Kidney tubule cell (primary cell): ENCODE measurements around the gene PPP1R14C.

Experiments used
- DNase-seq: peaks from one replicate; pipeline ENCODE4 v3.0.0-alpha.2; 2018; ENCODE audit warnings: low spot score

Gene PPP1R14C

DNA sequence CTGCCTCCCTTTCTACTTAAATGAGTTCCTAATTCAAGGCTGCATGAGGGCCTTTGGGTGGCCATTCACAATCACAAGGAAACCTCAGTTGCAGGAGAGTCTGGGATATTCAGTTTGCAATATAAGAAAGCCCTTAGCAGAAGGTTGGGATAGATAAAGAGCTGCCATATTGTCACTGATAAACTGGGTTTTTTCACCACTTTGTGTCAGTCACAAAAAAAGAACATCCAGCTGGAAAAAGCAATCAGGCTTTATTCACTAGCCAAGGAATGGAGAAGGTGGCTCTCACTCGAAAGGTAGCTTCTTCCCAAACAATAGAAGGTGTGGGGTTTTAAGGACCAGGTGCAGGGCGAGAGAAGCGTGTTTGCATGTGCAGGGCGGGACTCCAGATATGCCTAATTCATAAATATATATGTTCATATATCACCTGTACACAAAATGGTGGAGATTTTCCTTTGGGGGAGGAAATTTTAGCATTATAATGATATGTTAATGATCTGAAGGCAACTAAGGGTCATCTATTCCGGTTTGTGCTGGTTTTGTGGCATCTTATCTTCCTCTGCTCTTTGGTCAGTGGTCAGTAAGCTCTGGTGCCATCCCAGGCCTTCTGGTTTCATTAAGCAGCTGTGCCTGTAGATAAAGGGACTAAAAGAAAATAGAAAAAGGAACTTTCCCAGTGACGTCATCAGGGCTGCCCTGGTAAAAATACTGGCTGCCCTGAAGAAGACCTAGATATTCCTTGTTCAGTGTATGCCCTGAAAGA, 128.8 kb downstream of the PPP1R14C start:
- DNase-seq, result no peak

DNA sequence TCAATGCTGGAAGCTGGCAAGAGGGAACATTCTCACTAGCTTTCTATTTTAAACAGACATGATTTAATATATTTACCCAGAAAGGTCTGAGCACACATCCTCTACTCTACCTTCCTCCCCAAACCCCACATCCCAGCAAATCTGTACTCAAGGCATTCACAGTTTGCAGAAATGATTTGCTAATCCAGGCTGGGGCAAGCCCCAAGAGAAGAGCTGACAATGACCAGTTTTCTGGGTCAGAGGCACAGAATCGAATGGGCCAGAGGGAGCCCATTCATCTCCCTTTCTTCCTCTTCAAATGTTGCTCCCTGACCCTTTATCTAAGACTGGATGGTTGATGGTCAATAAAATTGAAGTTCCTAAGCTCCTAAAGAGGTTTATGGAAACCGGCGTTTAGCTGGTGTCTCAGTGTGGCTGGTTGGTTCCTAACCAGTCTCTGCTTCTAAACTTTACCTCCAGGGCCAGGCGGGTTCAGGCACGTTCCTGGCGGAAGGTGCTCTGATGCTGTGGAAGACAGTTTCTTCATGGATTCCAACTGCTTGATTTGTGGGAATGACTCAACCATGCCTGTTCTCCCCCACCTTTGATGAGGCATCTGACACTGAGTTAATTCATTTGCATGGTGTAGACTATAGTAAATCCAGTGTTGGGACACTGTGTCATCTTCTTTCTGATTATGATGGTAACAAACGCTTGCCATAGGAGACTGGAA, 129.6 kb downstream of the PPP1R14C start:
- DNase-seq, result peak; percentile 62

DNA sequence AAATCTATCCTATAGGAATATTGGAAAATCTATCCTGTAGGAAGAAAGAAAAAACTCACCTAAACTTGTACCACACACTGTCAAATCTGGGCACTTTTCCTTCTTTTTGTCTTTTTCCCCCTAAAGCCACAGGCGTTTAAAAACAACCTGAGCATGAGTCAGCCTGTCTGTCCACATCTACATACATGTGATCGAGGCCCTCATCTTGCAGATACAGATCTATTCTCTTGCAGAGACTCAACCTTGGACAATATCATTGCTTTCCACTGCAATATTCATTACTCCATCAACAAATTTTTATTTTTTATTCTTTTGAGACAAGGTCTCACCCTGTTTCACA, 130.1 kb downstream of the PPP1R14C start:
- no peak for DNase-seq

DNA sequence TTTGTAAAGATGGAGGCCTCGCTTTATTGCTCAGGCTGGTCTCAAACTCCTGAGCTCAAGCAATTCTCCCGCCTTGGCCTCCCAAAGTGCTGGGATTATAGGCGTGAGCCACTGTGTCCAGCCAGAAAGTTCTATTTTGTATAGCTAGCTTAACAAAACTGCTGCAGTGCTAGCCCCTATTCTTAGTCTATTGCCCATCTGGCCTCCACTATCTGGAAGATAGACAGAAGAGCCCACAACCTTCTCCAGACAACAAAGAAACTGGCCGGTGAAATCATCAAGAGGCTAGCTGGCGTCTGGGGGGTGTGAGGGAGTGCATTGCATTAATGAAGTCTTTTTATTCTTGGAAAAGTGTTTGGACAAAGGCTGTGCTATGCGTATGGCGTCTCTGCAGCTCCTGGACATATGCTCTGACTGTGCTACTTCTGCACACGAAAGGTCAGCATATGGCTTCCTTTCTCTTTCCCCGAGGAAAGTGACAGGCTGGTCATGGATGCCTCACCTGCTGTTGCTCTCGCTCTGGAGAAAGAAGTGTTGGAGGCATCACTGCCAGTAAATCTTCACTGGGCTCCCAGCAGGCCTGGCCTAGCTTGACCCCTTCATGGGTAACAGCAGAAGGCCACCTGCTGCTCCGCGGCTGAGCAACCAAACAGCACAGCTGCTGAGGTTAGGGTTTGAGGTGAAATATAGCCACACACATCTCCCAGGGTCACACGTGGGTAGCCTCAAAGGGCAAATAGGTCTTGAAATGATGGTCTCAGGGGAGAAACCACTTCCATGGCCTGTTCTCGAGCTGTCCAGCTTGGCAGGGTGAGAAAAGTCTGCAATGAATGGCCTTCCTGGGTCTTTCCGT, 130.8 kb downstream of the PPP1R14C start:
- no peak for DNase-seq

DNA sequence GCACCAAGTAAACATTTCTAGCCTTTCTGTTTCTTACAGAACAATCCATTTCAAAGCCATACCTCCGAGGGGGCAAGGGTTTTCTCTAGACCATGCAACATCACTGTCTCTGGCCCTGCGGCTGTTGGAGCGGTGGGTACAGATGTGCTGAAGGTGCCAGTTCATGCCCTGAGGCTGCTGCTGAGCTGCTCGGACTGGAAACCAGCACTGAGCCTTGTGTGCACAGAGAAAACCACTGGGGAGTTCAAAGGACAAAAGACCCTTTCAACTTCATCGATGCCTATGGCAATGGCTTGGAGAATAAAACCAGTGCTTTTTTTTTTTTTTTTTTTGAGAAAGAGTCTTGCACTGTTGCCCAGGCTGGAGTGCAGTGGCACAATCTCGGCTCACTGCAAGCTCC, 132.6 kb downstream of the PPP1R14C start:
- no peak for DNase-seq

DNA sequence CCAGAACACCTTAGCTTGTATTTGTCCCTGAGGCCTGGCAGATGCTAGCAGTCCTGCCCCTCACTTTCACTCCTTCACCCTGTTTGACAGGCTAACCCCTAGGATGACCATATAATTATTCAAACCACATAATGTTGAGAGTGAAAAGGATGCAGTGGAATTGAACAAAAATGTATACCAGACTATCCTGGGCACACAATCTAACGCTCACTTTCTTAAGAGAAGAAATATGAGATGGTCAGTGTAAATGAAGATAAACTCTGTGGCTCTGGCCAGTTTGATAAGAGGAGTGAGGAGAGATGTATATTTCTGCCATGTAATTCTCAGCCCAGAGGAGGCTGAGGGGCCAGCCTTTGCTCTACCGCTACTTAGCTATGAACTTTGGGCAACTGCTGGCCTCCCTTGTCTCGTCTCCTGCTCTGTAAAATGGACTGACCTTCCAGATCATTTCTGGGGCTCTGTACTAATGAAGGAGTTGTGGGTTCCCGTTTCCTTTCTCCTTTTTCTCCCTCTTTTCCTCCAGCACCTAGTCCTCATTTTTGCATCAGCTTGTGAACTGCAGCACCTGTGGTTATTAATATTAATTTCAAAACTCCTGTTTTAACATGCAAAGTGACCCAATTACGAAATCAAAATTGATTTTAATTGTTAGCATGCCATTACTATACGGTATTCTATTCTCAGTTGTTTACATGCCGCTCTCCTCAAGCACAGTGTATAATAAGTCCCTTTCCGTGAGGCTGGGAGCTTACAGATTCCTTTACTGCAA, 133.5 kb downstream of the PPP1R14C start:
- DNase-seq, result no peak

DNA sequence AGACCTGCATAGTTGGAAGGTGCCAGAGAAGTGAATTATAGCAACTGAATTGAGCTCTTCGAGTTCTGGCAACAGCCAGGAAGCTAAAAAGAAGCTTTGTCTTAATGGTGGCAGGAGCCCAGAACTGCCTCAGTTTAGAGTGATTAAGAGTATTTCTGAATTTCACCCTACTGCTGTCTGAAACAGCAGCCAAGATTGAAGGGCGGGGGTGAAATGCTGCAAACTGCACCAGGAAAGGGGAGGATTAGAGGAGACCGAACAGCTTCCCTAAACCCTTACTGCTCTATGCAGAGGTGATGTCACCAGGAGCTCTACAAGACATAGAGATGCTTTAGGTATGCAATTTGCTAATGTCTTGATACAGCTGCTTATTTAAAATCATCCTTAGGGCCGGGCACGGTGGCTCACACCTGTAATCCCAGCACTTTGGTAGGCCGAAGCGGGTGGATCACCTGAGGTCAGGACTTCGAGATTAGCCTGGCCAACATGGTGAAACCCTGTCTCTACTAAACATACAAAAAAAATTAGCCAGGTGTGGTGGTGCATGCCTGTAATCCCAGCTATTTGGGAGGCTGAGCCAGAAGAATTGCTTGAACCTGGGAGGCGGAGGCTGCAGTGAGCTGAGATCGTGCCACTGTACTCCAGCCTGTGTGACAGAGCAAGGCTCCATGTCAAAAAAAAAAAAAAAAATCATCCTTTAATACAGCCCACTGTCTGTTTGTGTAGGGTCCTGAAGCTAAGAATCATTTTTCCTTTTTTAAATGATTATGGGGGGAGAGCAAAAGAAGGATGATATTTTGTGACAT, 134.3 kb downstream of the PPP1R14C start:
- no peak for DNase-seq

DNA sequence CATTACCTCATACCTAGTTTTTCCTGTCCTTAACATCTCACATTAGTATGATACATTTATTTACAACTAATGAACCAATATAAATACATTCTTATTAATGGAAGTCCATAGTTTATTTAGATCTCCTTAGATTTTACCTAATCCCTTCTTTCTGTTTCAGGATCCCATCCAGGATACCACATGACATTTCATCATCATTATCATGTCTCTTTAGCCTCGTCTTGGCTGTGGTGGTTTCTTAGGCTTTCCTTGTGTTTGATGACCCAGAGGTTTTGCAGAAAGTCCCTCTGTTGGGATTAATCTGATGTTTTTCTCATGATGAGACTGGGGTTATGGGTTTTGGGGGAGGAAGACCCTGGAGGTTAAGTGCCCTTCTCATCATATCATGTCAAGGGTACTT, 136.7 kb downstream of the PPP1R14C start:
- no peak for DNase-seq

DNA sequence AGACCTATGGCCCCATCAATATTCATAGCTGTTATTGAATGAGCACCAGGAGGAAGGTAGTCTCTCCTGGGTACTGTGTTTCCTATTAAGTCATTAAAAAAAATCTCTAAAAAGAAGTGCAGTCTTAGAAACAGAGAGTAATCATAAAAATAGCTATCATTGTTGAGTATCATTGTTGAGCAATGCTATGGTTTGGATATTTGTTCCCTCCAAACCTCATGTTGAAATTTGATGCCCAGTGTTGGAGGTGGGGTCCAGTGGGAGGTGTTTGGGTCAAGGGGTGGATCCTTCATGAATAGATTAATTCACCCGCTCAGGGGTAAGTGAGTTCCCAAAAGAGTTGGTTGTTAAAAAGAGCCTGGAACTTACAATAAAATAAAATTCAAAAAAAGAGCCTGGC, 137.9 kb downstream of the PPP1R14C start:
- no peak for DNase-seq

DNA sequence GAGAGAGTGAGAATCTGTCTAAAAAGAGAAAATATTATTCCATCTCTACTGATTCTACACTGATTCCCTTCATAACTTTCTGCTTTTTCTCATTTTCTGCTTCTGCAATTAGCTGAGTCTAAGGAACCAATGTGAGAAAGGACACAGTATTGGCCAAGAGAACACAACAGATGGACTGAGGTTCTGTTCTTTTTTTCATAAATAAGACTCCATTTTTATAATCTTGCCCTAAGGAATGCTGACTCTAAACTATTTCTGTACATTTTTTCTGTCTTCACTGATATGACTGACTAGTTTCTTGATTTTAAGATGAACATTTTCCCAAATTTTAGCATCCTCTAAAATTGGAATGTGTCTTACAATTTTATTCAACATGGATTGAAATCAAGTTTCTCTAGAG, 138.9 kb downstream of the PPP1R14C start:
- DNase-seq, result no peak

DNA sequence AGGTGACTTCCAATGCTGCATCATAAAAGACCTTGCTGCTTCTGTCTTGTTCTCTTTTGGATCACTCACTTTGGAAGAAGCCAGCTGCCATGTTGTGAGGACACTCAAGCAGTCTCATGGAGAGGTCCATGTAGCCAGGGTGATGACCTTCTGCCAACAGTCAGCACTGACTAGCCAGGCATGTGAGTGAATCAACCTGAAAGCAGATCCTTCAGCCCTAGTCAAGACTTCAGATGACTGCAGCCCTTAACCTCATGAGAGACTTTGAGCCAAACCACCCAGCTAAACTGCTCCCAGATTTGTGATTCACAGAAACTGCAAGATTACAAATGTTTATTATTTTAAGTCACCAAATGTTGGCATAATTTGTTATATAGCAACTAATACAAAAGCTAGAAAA, 140.0 kb downstream of the PPP1R14C start:
- peak; percentile 71 for DNase-seq

DNA sequence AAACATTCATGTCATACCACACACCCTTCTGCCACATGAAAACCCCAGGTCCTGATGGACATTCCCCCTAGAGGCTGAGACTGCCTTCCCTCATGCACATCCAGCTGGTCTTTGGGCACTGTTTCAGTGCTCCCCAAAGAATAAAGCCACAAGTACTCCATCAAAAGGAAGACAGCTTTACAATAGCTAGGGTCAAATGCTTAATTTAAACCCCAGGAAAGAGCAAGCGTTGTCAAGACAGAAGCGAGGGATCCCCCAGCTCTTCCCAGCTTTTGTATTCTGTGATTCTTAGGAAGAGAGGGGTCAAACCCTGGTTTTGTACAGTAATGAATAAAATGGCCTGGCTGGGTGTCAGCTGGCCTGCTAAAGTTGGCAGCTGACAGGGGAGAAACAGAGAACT, 143.6 kb downstream of the PPP1R14C start:
- DNase-seq, result no peak

DNA sequence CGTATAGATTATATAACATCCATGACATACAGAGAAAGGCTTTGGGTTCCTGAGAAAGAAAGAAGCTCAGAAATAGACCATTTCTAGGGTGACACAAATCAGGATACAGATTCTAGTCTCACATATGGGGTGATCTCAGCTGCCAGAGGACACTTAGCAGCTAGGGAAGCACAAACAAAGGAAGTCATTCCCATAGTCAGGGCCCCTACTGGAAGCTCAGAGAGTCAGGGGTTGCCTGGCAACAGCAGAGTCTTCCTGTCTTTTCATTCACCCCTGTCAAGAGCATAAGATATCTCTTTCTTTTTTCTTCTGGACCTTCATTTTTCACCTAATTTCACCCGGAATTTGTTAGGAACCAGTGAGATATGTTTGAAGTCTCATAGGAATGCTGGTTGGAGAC, 144.1 kb downstream of the PPP1R14C start:
- no peak for DNase-seq

DNA sequence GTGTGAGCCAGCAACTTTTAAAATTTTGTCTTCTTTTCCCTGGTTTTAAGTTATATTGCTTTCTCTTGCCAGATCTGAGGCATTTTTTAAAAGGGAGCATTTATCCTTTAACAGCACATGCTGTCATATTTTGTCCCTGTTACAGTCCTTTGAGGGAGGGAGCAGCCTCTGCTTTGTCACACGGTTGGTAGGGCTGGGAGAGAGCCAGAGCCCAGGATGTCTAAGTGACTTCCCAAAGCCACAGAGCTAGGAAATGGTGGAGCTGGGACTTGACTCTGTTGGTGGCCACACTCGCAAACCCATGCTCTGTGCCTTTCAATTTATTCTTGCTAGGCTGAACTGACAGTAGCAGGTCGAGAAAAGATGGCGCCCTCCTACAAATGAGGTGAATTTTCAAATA, 145.6 kb downstream of the PPP1R14C start:
- no peak for DNase-seq

DNA sequence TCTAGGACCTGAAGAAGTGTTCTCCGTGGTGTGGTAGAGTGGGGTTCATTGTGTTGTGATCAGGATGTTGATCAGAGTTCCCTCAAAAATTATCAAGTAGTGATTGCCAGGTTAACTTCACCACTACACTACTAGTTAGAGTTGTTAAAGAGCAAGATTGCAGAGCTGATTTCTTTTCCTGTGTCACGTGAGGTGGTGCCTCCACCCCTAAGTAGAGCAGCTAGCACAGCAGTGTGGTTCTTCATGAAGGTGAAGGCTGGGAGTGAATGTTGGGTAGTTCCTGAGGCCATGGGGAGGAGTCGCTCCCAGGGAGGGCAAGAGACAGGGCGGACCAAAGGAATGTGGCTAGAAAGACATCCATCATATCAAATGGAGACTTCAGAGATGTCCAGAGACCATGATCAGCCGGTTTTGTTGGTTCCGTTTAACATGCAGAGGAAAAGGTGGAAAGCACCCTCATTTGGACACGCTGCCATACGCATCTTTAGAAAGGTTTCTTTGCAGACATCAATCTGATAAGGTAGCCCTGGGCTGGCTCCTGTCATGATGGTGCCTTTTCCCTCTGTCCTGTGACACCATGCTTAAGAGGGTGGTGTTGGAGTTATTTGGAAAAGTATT, 146.7 kb downstream of the PPP1R14C start:
- no peak for DNase-seq

DNA sequence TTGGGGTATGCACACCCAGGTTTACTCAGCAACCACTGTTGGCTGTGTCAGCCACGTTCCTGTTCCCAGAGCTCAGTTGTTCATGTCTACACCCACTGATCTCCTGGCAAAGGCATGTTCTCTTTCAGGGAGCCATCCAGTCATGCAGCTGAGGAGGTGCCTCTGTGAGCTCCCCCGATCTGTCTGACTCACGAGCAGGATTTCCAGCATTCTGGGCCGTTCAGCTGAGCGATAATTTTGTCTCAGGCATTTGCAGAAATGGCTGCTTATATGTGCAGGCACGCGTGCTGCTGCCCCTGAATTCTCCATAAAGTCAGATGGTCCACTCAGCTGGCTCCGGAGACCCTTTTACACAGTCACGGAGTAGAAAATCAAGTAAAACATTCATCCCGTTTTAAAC, 147.6 kb downstream of the PPP1R14C start:
- DNase-seq, result peak; percentile 81

DNA sequence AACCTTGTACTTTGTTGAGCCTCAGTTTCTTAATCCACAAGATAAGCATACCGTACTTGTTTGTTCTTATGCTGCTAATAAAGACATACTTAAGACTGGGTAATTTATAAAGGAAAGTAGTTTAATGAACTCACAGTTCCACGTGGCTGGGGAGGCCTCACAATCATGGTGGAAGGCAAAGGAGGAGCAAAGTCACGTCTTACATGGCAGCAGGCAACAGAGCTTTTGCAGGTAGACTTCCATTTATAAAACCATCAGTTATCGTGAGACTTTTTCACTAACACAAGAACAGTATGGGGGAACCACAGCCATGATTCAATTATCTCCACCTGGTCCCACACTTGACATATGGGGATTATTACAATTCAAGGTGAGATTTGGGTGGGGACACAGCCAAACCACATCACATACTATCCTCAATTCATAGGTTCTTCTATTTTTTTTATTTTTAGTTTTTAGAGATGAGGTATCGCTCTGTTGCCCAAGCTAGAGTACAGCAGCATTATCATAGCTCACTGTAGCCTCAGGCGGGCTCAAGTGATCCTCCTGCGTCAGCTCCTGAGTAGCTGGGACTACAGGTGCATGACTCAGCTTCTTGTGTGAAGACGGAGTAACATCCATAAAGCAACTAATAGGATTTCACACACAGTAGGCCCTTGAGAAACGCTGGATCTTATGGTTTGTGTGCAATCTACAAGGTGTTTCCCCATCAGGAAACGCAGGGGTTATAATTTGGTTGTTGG, 149.3 kb downstream of the PPP1R14C start:
- DNase-seq, result no peak

DNA sequence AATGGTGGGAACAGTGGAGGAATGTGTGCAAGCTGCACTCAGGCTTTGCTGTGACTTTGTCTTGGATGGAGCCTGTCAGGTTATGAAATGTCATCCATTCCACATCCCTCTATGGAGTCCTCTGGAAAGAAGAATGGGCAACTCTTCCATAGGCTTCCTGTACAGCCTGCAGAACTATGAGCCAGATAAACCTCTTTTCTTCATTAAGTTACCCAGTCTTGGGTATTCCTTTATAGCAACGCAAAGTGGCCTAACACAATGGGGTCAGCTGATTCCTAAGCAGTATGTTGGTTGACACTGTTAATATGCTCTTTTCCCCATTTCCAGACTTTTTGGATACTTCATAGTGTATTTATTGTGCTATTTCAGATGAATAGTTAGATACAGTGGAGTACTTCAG, 150.2 kb downstream of the PPP1R14C start:
- no peak for DNase-seq

DNA sequence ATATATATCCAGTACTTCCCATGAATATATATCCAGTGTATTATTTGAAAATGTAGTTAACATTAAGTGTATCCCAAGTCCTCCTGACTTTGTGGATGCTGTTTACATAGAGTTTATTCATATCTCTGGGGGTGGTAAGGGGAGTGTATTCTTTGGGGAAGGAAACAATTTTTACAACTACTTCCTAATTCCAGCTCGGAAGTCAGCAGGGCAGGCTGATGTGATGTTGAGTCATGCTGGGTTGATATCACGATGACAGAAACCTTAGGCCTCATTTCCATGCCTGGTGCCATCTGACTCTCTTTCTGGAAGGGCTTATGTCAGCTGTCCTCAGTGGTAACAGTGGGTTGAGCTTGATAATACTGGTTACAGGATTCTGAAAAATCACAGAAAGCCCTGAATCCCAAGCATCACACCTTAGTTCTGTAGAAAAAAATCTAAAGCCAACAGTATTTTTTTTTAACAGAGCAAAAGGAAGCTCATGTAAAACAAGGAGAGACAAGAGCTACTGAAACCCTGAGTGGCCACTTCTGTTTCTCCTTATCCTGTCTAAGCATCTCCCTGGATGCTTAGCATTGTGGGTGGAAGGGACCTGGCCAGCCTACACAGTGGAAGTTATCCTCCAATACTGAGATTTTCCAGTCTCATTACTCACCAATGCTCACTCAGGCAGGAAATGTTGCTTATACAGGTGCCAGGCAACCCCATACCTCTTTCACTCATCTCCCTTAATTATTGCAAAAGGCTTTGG, 150.8 kb downstream of the PPP1R14C start:
- DNase-seq, result peak; percentile 90
